A673 (cell line): ENCODE data around the gene SRCIN1.
"Not testable (repeated sequence)": the region's sequence is repeated elsewhere in the genome, so short reads cannot be mapped to it uniquely, and the experiment has no call there.

Source experiments
- EZH2 ChIP-seq: fragments of 200-600 bp; sonication (generic); IDR thresholded peaks from 2 replicates; pipeline ENCODE4 v1.6.1; 2017; ENCODE audit warnings: borderline replicate concordance, low read depth, mild to moderate bottlenecking, mixed read lengths, antibody characterized with exemption, low read length; ENCODE audit not compliant: poor library complexity, severe bottlenecking
- TF ChIP-seq, protein P1 (sequence below): fragments of 300-800, 200-600 bp; sonication (generic); conservative IDR thresholded peaks from 2 replicates; pipeline ENCODE4 v1.5.1; 2017; ENCODE audit warnings: low read depth, mild to moderate bottlenecking, antibody characterized with exemption, low read length, moderate library complexity, mixed read lengths

DNA sequence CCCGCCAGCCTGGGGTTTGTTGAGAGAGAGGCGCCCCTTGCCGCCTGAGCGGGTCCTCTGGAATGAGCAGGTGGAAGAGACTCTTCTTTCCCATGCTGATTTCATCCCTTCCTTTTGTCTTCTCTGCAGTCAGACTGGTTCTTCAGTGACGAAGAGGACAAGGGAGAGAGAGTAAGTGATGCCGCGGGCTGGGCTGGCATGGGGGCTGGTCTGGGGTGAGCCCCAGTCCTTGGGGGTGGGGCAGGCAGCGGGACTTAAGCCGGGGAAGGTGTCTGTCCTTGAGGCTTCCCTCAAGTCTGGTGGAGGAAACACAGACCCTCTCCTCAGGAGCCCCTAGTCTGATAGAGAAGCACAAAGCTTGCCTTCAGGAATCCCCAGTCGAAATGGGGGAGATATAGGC is 108.1 kb downstream of the SRCIN1 start:
- TF ChIP-seq EZH2 = not testable (repeated sequence)
- TF ChIP-seq, protein P1, sequence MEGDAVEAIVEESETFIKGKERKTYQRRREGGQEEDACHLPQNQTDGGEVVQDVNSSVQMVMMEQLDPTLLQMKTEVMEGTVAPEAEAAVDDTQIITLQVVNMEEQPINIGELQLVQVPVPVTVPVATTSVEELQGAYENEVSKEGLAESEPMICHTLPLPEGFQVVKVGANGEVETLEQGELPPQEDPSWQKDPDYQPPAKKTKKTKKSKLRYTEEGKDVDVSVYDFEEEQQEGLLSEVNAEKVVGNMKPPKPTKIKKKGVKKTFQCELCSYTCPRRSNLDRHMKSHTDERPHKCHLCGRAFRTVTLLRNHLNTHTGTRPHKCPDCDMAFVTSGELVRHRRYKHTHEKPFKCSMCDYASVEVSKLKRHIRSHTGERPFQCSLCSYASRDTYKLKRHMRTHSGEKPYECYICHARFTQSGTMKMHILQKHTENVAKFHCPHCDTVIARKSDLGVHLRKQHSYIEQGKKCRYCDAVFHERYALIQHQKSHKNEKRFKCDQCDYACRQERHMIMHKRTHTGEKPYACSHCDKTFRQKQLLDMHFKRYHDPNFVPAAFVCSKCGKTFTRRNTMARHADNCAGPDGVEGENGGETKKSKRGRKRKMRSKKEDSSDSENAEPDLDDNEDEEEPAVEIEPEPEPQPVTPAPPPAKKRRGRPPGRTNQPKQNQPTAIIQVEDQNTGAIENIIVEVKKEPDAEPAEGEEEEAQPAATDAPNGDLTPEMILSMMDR = not testable (repeated sequence)
